Measurements from ENCODE around the gene NEDD4L.
"Not testable (repeated sequence)": the region's sequence is repeated elsewhere in the genome, so short reads cannot be mapped to it uniquely, and the experiment has no call there.

The NEDD4L gene

GRCh38 chr18:58409802-58410445, 365.9 kb downstream of the NEDD4L start:
- no peak for FAIRE-seq

GRCh38 chr18:58411323-58411722, 367.3 kb downstream of the NEDD4L start:
- FAIRE-seq = no peak

DNA sequence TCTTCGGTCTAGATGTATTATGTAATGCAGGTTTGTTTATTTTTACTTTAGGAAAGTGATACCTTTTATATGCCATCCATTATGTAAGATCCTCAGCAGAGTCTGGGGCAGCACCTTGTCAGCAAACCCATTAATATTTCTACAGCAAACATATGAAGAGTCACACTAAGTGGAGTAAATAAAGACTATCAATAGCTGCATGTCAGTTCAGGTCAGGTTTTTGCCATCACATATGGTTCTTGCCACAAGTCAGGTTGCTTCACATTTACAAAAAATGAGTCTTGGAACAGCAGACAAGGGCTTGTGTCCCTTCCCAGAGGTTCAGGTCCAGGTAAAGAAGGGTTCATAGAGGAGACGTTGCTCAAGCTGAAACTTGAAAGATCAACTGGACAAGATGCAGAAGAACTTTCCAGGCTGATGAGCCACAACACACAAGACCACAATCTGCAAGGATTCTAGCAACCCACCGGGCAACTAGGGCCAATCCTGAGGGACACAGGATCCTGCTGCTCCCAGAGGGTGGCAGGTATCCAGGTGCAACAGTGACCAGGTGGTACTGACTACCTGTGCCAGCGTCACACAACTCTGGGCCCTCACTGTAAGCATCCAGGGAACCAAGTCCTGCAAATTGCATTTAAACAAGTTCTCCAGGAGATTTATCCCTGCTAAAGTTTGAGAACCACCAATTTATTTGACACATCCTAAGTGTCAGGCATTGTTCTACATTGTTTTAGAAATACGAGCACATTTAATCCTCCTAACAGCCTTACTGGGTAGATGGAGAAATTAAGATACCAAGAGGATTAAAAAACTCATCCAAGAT, 369.0 kb downstream of the NEDD4L start:
- FAIRE-seq = no peak

GRCh38 chr18:58413667-58414628, 369.9 kb downstream of the NEDD4L start:
- FAIRE-seq = no peak

- no peak for FAIRE-seq
Observed at GRCh38 chr18:58416014-58416703, 372.1 kb downstream of the NEDD4L start.

DNA sequence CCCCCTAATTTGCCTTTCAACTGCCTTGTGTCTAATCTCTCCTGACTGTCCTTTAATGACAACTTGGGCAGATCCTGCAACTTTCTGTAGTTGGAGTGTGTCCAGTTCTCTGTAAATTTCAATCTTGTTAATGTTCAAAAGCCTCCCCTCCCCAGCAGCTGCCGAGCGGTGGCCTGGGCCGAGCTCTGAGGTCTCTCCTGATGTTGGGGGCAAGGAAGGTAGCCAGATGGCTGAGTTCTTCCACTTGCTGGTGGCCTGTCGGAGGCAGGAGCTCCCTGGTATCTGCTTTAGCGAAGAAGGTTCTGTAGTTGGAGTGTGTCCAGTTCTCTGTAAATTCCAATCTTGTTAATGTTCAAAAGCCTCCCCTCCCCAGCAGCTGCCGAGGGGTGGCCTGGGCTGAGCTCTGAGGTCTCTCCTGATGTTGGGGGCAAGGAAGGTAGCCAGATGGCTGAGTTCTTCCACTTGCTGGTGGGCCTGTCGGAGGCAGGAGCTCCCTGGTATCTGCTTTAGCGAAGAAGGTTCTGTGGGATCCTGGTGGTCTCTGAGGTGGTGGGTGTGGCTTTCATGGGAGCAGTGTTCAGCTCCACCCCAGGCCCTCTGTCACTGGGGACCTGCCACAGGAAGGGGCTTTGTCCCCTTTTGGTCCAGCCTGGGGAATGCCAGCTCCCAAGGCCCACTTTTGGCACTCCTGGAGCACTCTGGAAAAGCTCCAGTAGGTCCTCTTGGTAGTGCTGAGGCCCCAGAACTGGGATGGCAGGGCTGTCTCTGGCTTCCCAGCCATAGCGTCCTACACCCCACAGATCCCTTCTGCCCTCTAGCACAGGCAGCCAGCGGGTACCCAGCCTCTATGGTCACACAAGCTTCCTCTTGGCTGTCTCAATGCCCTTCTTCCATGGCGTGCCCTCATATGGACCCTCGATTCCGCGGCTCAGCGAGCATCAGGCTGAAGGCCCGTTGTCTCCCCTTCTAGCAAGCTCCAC, 373.0 kb downstream of the NEDD4L start:
- no peak for FAIRE-seq

DNA sequence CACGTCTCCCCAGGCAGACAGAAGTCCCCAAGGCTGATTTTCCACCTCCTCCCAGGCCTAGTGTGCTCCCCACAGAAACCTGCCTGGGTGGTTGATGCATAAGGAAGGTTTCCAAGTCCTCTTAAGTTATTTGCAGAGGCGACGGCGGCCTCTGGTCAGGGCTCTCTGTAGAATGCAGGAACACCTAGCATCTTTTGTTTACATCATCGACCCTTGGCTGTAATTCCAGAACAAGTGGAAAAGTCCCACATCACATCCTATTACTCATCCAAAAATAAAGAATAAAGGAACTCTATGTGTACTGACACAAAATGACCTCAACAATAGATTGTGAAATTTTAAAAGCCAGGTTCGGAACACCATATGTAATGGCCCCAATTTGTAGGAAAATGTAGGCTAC, 373.7 kb downstream of the NEDD4L start:
- no peak for FAIRE-seq

GRCh38 chr18:58418361-58418760, 374.3 kb downstream of the NEDD4L start:
- no peak for FAIRE-seq

DNA sequence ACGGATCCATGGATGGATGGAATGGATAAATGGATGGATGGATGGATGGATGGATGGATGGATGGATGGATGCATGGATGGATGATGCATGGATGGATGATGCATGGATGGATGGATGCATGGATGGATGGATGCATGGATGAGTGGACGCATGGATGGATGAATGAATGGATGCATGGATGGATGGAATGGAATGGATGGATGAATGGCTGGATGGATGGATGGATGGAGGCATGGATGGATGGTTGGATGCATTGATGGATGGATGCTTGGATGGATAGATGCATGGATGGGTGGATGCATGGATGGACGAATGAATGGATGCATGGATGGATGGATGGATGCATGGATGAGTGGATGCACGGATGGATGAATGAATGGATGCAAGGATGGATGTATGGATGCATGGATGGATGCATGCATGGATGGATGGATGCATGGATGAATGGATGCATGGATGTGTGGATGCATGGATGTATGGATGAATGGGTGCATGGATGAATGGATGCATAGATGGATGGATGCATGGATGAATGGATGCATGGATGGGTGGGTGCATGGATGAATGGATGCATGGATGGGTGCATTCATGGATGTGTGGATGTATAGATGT, 375.7 kb downstream of the NEDD4L start:
- FAIRE-seq = no peak

GRCh38 chr18:58426611-58427010, 382.6 kb downstream of the NEDD4L start:
- FAIRE-seq = no peak

- no peak for FAIRE-seq
Observed at GRCh38 chr18:58427321-58427720, 383.3 kb downstream of the NEDD4L start.

- no peak for FAIRE-seq
Observed at GRCh38 chr18:58429442-58429841, 385.4 kb downstream of the NEDD4L start.

GRCh38 chr18:58431215-58431614, 387.2 kb downstream of the NEDD4L start:
- FAIRE-seq = no peak

- FAIRE-seq = no peak
Observed at GRCh38 chr18:58432050-58432727, 388.2 kb downstream of the NEDD4L start.

DNA sequence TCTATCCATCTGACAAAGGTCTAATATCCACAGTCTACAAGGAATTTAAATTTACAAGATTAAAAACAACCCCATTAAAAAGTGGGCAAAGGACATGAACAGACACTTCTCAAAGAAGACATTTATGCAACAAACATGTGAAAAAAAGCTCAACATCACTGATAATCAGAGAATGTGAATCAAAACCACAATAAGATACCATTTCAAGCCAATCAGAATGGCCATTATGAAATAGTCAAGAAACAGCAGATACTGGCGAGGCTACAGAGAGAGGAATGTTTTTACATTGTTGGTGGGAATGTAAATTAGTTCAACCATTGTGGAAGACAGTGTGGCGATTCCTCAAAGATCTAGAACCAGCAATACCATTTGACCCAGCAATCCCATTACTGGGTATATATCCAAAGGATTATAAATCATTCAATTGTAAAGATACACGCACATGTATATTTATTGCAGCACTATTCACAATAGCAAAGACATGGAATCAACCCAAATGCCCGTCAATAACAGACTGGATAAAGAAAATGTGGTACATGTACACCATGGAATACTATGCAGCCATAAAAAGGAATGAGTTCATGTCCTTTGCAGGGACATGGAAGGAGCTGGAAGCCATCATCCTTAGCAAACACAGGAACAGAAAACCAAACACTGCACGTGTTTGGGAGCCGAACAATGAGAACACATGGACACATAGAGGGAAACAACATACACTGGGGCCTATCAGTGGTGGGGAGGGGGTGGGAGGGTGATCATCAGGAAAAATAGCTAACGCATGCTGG, 391.4 kb downstream of the NEDD4L start:
- not testable (repeated sequence) for FAIRE-seq

DNA sequence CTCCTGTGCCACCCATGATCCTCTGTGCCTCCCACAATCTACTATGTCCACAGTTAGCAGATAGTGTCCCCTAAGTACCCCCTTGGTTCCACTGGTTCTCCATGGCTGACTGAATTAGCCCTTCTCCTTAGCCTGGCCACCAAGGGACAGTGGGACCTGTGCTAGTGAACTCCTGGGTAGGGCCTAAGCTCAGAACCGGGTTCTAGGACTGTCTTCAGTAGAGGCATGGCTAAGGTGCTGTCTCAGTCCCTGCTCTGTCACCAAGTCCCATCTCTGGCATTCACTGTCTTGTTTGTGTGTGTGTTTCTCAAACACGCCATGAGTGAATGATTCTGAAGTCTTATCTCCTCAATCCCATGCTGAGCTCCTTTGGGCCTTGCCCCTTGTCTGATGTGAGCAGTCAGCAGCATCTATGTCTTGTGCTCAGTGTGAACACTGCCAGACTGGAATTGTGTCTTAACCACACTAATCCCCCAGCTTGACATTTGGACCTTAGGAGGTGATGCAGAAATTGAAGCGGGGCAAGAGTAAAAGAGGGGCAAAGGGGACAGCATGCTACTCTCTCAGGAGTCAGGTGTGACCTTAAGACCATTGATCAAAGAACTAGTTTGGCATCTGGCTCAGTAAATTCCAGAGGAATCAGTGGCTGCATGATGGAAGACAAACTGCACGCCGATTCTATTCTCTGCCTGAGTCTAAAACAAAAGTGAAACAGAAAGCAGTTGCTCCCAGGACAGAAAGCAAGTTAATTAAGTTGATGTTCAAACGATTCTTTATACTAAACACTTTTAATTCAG, 394.3 kb downstream of the NEDD4L start:
- no peak for FAIRE-seq

DNA sequence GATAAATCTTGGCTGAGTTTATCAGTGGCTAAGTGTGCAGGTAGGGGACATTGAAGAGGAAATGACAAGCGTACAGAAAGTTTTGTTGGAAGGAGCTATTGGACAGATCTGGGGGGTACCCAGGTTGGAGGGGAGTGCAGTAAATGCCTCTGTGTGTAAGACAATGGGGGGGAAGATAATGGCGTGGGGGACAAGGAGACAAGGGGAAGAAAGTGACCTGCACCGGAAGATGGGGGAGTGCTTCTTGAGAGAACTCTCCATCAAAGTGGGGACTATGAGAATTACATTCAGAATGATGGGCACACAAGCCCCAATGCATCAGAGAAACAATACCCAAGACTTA, 394.9 kb downstream of the NEDD4L start:
- no peak for FAIRE-seq

- FAIRE-seq = no peak
Observed at GRCh38 chr18:58443671-58444070, 399.6 kb downstream of the NEDD4L start.

Measured in TTC549 (cell line).